Measurements from ENCODE around the gene COL19A1. TPM values are rescaled to one million over a fixed set of nuclear protein-coding genes. Genes with fewer than 3 reads are reported as not detected.

The COL19A1 gene
- total RNA-seq, 1 donor from 2014 or later = not detected

DNA sequence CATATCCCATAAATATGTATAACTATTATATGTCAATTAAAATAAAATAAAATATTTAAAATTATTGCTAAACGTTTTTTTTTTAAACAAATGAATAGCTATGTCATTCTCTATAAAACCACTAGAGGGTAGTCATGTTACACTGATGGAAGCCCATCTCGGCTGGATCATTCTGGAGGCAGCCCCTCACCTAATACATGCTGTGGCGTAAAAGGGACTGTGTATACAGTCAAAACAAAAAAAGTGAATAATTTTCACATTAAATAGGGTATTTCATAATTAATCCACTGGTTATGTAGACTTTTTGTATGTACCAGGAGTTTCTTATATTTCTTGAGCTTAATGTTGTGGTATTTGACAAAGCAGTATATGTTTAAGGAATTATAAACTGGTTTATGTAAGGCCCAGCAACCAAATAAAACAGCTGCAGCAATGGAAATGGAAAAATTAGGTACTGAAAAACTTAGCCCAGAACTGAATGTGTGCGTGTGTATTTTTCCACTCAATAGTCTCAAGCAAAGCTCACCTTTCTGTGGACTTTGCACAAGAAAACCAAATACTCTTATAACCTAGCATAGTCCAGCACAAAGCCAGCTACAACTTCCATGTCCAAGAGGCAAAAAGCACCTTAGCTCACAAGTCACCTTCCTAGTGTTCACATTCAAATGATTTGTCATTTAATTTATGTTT, 354.8 kb downstream of the COL19A1 start:
- TF ChIP-seq, protein P1, sequence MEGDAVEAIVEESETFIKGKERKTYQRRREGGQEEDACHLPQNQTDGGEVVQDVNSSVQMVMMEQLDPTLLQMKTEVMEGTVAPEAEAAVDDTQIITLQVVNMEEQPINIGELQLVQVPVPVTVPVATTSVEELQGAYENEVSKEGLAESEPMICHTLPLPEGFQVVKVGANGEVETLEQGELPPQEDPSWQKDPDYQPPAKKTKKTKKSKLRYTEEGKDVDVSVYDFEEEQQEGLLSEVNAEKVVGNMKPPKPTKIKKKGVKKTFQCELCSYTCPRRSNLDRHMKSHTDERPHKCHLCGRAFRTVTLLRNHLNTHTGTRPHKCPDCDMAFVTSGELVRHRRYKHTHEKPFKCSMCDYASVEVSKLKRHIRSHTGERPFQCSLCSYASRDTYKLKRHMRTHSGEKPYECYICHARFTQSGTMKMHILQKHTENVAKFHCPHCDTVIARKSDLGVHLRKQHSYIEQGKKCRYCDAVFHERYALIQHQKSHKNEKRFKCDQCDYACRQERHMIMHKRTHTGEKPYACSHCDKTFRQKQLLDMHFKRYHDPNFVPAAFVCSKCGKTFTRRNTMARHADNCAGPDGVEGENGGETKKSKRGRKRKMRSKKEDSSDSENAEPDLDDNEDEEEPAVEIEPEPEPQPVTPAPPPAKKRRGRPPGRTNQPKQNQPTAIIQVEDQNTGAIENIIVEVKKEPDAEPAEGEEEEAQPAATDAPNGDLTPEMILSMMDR (IDR thresholded peaks at IDR 0.05; ENCODE audit: insufficient read depth, low read length, severe bottlenecking) = peak; percentile 28
- peaks cover 2% of the 10 kb centered on the region for H3K27me3 ChIP-seq (ENCODE audit: control insufficient read depth, insufficient read depth, low read length)
- FAIRE-seq = no peak
- peak; percentile 38 for DNase-seq (ENCODE audit: low read depth)
- no peaks in the 10 kb centered on the region for H3K36me3 ChIP-seq (ENCODE audit: control insufficient read depth, insufficient read depth, low read length)
- no peak overlapping the region for H3K4me3 ChIP-seq (ENCODE audit: low read depth, low read length)

DNA sequence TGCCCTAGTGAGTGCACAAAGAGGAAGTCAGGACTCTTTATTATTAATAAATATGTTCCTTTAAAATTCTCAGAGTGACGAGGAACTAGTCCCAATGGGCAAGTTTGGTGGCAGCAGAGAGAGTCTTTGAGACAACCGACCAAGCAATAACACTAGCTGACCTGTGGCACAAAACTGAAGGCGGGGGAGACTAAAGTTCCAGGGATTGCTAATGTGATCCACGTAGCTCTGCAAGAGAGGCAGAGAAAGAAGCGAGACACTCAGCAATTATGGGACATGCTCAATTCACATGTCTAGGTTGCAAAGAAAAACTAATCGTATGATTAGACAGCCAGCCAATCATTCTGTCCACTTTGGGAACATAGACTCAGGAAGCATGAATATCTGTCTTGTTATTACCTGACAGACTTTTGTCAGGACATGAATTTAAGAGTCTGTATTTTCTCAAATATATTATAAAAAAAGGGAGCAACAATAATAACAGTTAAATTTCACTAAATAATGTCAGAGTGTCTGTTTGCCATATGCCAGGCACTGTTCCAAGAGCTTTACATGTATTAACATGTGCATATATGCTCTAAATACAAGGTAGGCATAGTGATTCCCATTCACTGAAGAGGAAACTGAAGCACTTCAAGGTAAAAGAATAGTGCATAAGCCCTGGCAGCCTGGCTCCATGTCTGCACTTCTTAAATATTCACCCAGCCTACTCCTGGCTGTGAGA, 355.5 kb downstream of the COL19A1 start:
- DNase-seq (ENCODE audit: low read depth) = peak; percentile 21
- no peak for FAIRE-seq
- Histone ChIP-seq H3K4me3 (ENCODE audit: low read depth, low read length) (no peak overlapping the region), H3K27me3 (ENCODE audit: control insufficient read depth, insufficient read depth, low read length) (peaks cover 2% of the 10 kb centered on the region), H3K36me3 (ENCODE audit: control insufficient read depth, insufficient read depth, low read length) (no peaks in the 10 kb centered on the region)
- TF ChIP-seq, protein P1 (IDR thresholded peaks at IDR 0.05; ENCODE audit: insufficient read depth, low read length, severe bottlenecking) = no peak

DNA sequence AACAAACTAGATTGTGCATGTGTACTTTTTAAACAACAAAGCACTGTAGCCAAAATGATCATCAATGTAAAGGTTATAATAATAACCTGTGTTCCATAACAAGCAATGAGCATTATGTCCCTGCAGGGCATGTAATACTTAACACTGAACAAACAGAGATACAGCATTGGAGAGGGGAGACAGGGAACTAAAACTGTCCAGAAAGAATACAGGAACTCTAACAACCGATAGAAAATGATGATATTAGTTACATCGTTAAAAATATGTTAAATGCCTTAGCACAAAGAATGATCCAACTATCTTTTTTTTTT, 356.0 kb downstream of the COL19A1 start:
- H3K27me3 ChIP-seq (ENCODE audit: control insufficient read depth, insufficient read depth, low read length) = peaks cover 2% of the 10 kb centered on the region
- TF ChIP-seq, protein P1 (IDR thresholded peaks at IDR 0.05; ENCODE audit: insufficient read depth, low read length, severe bottlenecking) = no peak

DNA sequence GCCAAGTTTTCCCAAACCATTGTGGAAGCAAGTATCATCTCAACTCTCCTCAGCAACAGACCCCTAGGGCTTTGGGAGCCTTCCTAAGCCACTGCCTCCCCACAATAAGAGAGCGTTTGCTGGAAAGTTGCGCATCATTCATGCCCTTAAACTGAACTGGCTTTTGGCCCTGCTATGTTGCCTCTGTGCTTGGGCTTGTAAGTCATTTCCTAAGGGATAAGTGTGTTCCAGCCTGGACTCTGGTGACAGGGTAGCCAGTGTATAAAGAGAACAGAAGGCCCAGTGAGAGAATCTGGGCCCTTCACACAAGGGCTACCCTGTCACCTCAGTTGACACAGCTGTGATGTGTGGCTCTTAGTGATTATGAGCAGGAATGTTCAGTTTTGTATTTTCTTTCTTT, 358.7 kb downstream of the COL19A1 start:
- Histone ChIP-seq H3K36me3 (ENCODE audit: control insufficient read depth, insufficient read depth, low read length) (no peaks in the 10 kb centered on the region), H3K27me3 (ENCODE audit: control insufficient read depth, insufficient read depth, low read length) (peaks cover 2% of the 10 kb centered on the region), H3K4me3 (ENCODE audit: low read depth, low read length) (no peak overlapping the region)
- TF ChIP-seq, protein P1 (IDR thresholded peaks at IDR 0.05; ENCODE audit: insufficient read depth, low read length, severe bottlenecking) = no peak
- DNase-seq (ENCODE audit: low read depth) (no peak), FAIRE-seq (no peak)

More for the DNA sequence above, 356.0 kb downstream of the COL19A1 start:
- Histone ChIP-seq H3K36me3 (ENCODE audit: control insufficient read depth, insufficient read depth, low read length) (no peaks in the 10 kb centered on the region), H3K4me3 (ENCODE audit: low read depth, low read length) (no peak overlapping the region)
- no peak for FAIRE-seq
- DNase-seq (ENCODE audit: low read depth) = no peak

DNA sequence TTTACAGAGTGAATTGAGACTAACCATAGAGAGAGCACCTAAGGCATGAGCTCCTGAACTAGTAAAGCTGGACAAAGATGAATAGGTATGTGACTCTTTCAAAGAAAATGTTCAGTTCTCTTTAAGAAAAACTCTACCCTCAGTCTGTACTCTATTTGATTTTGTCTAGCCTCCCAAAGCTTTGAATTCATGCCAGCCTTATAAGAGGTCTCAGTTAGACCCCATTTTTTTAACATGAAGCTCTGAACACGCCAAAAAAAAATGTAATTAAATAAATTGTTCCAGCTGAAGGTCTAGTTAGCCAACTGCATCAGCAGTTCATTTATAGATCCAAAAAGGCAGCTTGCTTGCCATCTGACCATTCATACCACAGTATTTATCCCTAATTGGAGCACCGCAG, 365.0 kb downstream of the COL19A1 start:
- no peak for DNase-seq (ENCODE audit: low read depth)
- Histone ChIP-seq H3K4me3 (ENCODE audit: low read depth, low read length) (no peak overlapping the region), H3K27me3 (ENCODE audit: control insufficient read depth, insufficient read depth, low read length) (no peaks in the 10 kb centered on the region), H3K36me3 (ENCODE audit: control insufficient read depth, insufficient read depth, low read length) (no peaks in the 10 kb centered on the region)
- TF ChIP-seq, protein P1 (IDR thresholded peaks at IDR 0.05; ENCODE audit: insufficient read depth, low read length, severe bottlenecking) = no peak
- no peak for FAIRE-seq

All from bronchial epithelial cell (primary cell).